ENCODE measurements around the gene MIDN. TPM values are rescaled to one million over a fixed set of nuclear protein-coding genes. Genes with fewer than 3 reads are reported as not detected.

MIDN gene
- total and polyA plus RNA-seq, 2 experiments from 2014 or later: 30.1 to 98.4 TPM

DNA sequence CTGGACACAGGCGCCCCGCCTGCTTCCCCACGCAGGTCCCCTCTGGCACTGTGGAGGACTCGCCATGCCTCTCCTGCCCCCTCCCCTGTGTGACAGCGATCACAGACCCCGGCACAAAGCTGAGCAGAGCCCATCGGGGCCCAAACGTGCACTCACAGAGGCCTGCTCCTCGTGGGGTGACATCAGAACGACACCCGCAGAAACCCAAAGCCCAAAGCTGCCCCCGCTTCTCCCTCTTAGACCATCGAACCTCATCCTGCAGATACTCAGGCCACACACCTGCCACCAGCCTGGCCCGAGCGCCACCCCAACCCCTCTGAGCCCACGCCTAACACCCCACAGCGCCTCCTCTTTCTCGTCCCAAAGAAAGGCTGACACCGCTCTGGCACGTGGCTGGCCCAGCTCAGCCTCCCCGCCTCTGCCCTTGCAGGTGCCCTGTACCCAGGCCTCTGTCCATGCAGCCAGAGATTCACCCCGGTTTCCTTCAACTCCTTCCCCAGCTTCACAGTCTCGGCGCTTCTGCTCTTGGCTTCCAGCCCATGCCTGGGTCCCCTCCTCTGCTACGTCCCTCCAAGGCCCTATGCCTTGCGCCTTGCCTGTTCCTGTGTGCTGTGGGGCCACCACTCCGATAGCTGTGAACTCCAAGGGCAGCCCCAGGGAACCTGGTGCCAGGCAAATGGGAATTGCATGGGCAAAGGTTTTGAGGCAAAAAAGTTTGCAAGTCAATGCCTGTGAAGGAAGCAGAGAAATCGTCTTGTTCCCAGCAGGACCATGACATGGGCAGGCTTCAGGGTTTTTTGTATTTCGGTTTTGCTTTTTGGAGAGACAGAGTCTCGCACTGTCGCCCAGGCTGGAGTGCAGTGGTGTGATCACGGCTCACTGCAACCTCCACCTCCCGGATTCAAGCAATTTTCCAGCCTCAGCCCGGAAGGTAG lies 9.7 kb upstream of the MIDN start:
- H3K4me1 ChIP-seq (ENCODE audit: insufficient read depth): peaks cover 22% of the 10 kb centered on the region

DNA sequence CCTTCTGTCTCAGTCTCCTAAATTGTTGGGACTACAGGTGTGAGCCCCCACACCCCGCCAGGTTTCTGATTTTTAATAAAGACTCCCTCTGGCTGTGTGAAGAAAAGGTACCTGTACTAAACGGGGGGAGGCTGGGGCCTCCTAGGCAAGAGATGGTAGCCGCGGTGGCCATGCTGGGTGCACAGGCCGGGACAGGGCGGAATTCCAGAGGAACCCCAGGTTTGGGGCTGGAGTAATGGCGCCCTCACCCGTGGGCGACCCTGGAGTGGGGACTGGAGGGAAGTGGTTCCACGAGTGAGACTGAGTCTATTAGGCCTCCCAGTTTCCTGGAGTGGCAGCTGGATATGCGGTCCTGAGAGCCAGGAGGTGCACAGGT lies 9.0 kb upstream of the MIDN start:
- TF ChIP-seq EZH2phosphoT487 (IDR thresholded peaks at IDR 0.05; ENCODE audit: low read depth, severe bottlenecking, unreplicated experiment): no peak
- TF ChIP-seq EZH2 (IDR thresholded peaks at IDR 0.05; ENCODE audit: borderline replicate concordance): no peak
- TF ChIP-seq, protein P1, sequence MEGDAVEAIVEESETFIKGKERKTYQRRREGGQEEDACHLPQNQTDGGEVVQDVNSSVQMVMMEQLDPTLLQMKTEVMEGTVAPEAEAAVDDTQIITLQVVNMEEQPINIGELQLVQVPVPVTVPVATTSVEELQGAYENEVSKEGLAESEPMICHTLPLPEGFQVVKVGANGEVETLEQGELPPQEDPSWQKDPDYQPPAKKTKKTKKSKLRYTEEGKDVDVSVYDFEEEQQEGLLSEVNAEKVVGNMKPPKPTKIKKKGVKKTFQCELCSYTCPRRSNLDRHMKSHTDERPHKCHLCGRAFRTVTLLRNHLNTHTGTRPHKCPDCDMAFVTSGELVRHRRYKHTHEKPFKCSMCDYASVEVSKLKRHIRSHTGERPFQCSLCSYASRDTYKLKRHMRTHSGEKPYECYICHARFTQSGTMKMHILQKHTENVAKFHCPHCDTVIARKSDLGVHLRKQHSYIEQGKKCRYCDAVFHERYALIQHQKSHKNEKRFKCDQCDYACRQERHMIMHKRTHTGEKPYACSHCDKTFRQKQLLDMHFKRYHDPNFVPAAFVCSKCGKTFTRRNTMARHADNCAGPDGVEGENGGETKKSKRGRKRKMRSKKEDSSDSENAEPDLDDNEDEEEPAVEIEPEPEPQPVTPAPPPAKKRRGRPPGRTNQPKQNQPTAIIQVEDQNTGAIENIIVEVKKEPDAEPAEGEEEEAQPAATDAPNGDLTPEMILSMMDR (IDR thresholded peaks at IDR 0.05; ENCODE audit: poor library complexity): no peak
- no peak overlapping the region for H3K4me3 ChIP-seq
- H3K27ac ChIP-seq: peak overlapping the region; percentile 91
- DNase-seq (ENCODE audit: low spot score): no peak
- H3K27me3 ChIP-seq: no peaks in the 10 kb centered on the region
- H3K9me3 ChIP-seq (ENCODE audit: low read depth): no peaks in the 10 kb centered on the region
- WGBS (ENCODE audit: low lambda C conversion rate, missing lambda C conversion rate): 88% methylated on average over 10 of the region's 11 CpGs
- peaks cover 25% of the 10 kb centered on the region for H3K79me2 ChIP-seq
- H3K36me3 ChIP-seq (replicated peaks; ENCODE audit: insufficient read depth, low read depth): no peaks in the 10 kb centered on the region
- H2AFZ ChIP-seq: no peak overlapping the region
- peaks cover 29% of the 10 kb centered on the region for H3K4me1 ChIP-seq (ENCODE audit: insufficient read depth)
- no peaks in the 10 kb centered on the region for H4K20me1 ChIP-seq (ENCODE audit: insufficient read depth, poor library complexity, severe bottlenecking)
- H3K9me2 ChIP-seq (replicated peaks; ENCODE audit: insufficient read depth): no peaks in the 10 kb centered on the region
- H3K4me2 ChIP-seq: peak overlapping the region; percentile 97

More for the DNA sequence above, 9.7 kb upstream of the MIDN start:
- 83% methylated on average over 33 of the region's 34 CpGs for WGBS (ENCODE audit: low lambda C conversion rate, missing lambda C conversion rate)
- Histone ChIP-seq H2AFZ (no peak overlapping the region), H3K27ac (peak overlapping the region; percentile 46), H3K4me3 (no peak overlapping the region), H3K4me2 (peak overlapping the region; percentile 88), H4K20me1 (ENCODE audit: insufficient read depth, poor library complexity, severe bottlenecking) (no peaks in the 10 kb centered on the region), H3K9me2 (replicated peaks; ENCODE audit: insufficient read depth) (no peaks in the 10 kb centered on the region), H3K27me3 (no peaks in the 10 kb centered on the region), H3K9me3 (ENCODE audit: low read depth) (no peaks in the 10 kb centered on the region), H3K79me2 (peaks cover 21% of the 10 kb centered on the region), H3K36me3 (replicated peaks; ENCODE audit: insufficient read depth, low read depth) (no peaks in the 10 kb centered on the region)
- no peak for DNase-seq (ENCODE audit: low spot score)
- TF ChIP-seq, protein P1 (IDR thresholded peaks at IDR 0.05; ENCODE audit: poor library complexity): no peak
- TF ChIP-seq EZH2phosphoT487 (IDR thresholded peaks at IDR 0.05; ENCODE audit: low read depth, severe bottlenecking, unreplicated experiment) (no peak), EZH2 (IDR thresholded peaks at IDR 0.05; ENCODE audit: borderline replicate concordance) (no peak)

DNA sequence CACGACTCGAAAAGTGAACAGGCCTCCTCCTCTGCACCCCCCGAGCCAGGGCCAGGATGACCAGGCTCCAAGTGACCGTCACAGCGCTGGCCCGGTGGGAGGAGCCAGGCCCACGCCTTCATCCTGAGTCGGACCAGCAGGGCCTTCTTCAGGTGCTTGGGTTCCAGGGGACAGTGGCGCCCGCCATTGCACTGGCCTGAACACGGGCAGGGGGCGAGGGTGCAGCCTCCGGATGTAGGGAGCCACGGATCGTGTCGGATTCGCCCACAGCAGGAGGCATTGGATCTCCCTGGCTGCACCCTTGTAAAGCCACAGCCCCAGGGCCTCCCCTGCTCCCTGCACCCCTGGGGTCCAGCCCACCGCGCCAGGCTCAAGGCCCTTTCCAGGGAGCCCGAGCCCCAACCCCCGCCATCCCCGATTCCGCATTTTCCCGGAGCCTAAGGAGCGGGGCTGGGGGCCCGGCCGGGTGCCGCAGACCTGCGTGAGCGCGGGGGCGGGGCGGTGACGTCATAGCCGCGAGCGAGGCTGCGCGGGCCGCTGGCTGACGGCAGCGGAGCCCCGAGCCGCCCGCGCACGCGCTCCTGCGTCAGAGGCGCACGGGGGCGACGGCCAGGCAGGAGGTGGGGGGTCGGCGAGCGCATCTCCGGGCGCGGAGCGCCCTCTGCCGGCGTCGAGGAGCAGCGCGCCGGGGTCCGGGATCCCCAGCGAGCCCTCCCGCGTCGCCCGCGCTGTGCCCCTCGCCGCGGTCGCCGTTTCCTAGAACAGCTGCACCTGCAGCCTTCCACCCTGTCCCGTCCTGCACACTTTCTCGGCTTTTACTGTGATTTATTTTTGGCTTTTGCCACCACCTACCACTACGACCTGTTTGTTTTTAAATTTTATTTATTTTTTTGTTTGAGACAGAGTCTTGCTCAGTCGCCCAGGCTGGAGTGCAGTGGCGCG lies 8.3 kb upstream of the MIDN start:
- H3K27ac ChIP-seq: peak overlapping the region; percentile 91
- no peaks in the 10 kb centered on the region for H3K27me3 ChIP-seq
- H3K9me2 ChIP-seq (replicated peaks; ENCODE audit: insufficient read depth): no peaks in the 10 kb centered on the region
- DNase-seq (ENCODE audit: low spot score): peak; percentile 98
- H3K4me1 ChIP-seq (ENCODE audit: insufficient read depth): peaks cover 35% of the 10 kb centered on the region
- no peaks in the 10 kb centered on the region for H3K9me3 ChIP-seq (ENCODE audit: low read depth)
- peaks cover 25% of the 10 kb centered on the region for H3K79me2 ChIP-seq
- no peaks in the 10 kb centered on the region for H4K20me1 ChIP-seq (ENCODE audit: insufficient read depth, poor library complexity, severe bottlenecking)
- H2AFZ ChIP-seq: peak overlapping the region; percentile 57
- no peaks in the 10 kb centered on the region for H3K36me3 ChIP-seq (replicated peaks; ENCODE audit: insufficient read depth, low read depth)
- peak overlapping the region; percentile 42 for H3K4me3 ChIP-seq
- H3K4me2 ChIP-seq: peak overlapping the region; percentile 97
- TF ChIP-seq, protein P1 (IDR thresholded peaks at IDR 0.05; ENCODE audit: poor library complexity): peak; percentile 87
- TF ChIP-seq EZH2phosphoT487 (IDR thresholded peaks at IDR 0.05; ENCODE audit: low read depth, severe bottlenecking, unreplicated experiment): no peak
- WGBS (ENCODE audit: low lambda C conversion rate, missing lambda C conversion rate): 15% methylated on average over 59 of the region's 84 CpGs

Data from hepatocyte (in vitro differentiated cells).